ENCODE data around the gene KLHL21.
"Not testable (repeated sequence)": the region's sequence is repeated elsewhere in the genome, so short reads cannot be mapped to it uniquely, and the experiment has no call there.

KLHL21 gene

GRCh38 chr1:6602669-6603237, at the start of gene KLHL21:
Gene KLHL21 (minus strand): TSS chr1:6602869. CDS start chr1:6602817, 52 bp downstream.
- DNase-seq, result peak; percentile 86

GRCh38 chr1:6651909-6652308, 49.2 kb upstream of the KLHL21 start:
- no peak for DNase-seq

- DNase-seq, result no peak
Observed at GRCh38 chr1:6648556-6648955, 45.9 kb upstream of the KLHL21 start.

GRCh38 chr1:6646499-6647148, 44.0 kb upstream of the KLHL21 start:
- peak; percentile 27 for DNase-seq

GRCh38 chr1:6645018-6645417, 42.3 kb upstream of the KLHL21 start:
- no peak for DNase-seq

GRCh38 chr1:6640867-6641266, 38.2 kb upstream of the KLHL21 start:
- not testable (repeated sequence) for DNase-seq

GRCh38 chr1:6638226-6638625, 35.6 kb upstream of the KLHL21 start:
- DNase-seq, result no peak

GRCh38 chr1:6637770-6638169, 35.1 kb upstream of the KLHL21 start:
- DNase-seq, result no peak

- DNase-seq, result not testable (repeated sequence)
Observed at GRCh38 chr1:6636778-6637177, 34.1 kb upstream of the KLHL21 start.

GRCh38 chr1:6635910-6636760, 33.5 kb upstream of the KLHL21 start:
- DNase-seq, result no peak

GRCh38 chr1:6635161-6635909, 32.7 kb upstream of the KLHL21 start:
- no peak for DNase-seq

- peak; percentile 56 for DNase-seq
Observed at GRCh38 chr1:6634371-6635052, 31.8 kb upstream of the KLHL21 start.

GRCh38 chr1:6632588-6633514, 30.2 kb upstream of the KLHL21 start:
- DNase-seq, result no peak

GRCh38 chr1:6631058-6631457, 28.4 kb upstream of the KLHL21 start:
- DNase-seq, result no peak

GRCh38 chr1:6630027-6630426, 27.4 kb upstream of the KLHL21 start:
- DNase-seq, result no peak

- no peak for DNase-seq
Observed at GRCh38 chr1:6628971-6629479, 26.4 kb upstream of the KLHL21 start.

GRCh38 chr1:6627841-6628545, 25.3 kb upstream of the KLHL21 start:
- no peak for DNase-seq

- no peak for DNase-seq
Observed at GRCh38 chr1:6627031-6627430, 24.4 kb upstream of the KLHL21 start.

GRCh38 chr1:6625584-6626149, 23.0 kb upstream of the KLHL21 start:
- no peak for DNase-seq
